ENCODE measurements around the gene ACP6. TPM values are rescaled to one million over a fixed set of nuclear protein-coding genes. Genes with fewer than 3 reads are reported as not detected.

Gene ACP6
- total RNA-seq, 2 donors from 2014 or later = 10.8 to 11.4 TPM

DNA sequence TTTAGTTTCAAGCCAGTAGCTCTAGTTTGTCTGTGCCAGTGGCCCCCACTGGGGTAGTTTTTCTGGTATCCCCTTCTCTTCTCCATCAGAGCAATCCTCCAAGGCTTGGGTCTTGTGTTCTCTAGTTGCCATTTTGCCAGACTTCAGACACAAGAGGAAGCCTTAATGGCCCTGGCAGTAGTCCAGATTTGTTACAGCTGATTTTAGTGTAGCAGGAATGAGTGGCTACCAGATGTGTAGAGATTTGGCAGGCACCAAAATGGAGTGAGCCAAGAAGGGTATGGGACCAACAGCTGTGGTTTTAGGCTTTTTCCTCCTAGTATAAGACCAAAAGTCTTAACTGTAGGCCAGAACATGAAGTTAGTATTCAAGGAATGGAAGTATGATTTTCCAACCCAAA is 56.8 kb downstream of the ACP6 start:
- H3K36me3 ChIP-seq = peaks cover 25% of the 10 kb centered on the region
- no peaks in the 10 kb centered on the region for H3K27me3 ChIP-seq (replicated peaks; ENCODE audit: insufficient read depth)
- no peak overlapping the region for H3K27ac ChIP-seq
- ATAC-seq (ENCODE audit: insufficient number of reproducible peaks, low FRiP score, low read depth) = no peak
- no peaks in the 10 kb centered on the region for H3K9me3 ChIP-seq
- no peak overlapping the region for H3K4me3 ChIP-seq
- no peak for DNase-seq (ENCODE audit: low spot score)
- TF ChIP-seq, protein P1, sequence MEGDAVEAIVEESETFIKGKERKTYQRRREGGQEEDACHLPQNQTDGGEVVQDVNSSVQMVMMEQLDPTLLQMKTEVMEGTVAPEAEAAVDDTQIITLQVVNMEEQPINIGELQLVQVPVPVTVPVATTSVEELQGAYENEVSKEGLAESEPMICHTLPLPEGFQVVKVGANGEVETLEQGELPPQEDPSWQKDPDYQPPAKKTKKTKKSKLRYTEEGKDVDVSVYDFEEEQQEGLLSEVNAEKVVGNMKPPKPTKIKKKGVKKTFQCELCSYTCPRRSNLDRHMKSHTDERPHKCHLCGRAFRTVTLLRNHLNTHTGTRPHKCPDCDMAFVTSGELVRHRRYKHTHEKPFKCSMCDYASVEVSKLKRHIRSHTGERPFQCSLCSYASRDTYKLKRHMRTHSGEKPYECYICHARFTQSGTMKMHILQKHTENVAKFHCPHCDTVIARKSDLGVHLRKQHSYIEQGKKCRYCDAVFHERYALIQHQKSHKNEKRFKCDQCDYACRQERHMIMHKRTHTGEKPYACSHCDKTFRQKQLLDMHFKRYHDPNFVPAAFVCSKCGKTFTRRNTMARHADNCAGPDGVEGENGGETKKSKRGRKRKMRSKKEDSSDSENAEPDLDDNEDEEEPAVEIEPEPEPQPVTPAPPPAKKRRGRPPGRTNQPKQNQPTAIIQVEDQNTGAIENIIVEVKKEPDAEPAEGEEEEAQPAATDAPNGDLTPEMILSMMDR (IDR thresholded peaks at IDR 0.05) = no peak
- peaks cover 3 to 24% of the 10 kb centered on the region in 2 donors for H3K4me1 ChIP-seq (ENCODE audit: control insufficient read depth in 1 of 2, low read depth in 2 of 2)

DNA sequence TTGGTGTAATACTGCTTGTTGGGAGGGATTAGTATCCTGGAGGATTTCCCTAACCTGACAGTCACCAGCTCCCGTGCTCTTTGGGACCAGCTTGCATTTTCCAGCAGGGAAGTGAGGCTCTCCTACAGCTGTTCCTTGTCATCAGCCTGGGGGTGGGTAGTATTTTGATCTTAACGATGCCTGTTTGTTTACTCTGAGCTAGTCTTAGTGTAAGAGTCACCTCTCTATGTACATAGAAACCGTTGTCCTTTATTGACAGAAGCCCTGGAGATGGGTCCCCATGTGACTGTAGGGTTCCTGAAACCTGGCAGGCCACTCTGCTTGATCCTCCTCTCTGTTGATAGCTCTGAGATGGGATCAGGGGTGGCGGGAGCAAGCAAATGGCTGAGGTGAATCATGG is 58.0 kb downstream of the ACP6 start:
- no peak overlapping the region for H3K27ac ChIP-seq
- H3K4me1 ChIP-seq (ENCODE audit: control insufficient read depth in 1 of 2, low read depth in 2 of 2) = peaks cover 3 to 24% of the 10 kb centered on the region in 2 donors
- no peak overlapping the region for H3K4me3 ChIP-seq
- DNase-seq (ENCODE audit: low spot score) (no peak), ATAC-seq (ENCODE audit: insufficient number of reproducible peaks, low FRiP score, low read depth) (no peak)
- H3K9me3 ChIP-seq = no peaks in the 10 kb centered on the region
- H3K36me3 ChIP-seq = peaks cover 22% of the 10 kb centered on the region
- H3K27me3 ChIP-seq (replicated peaks; ENCODE audit: insufficient read depth) = no peaks in the 10 kb centered on the region
- TF ChIP-seq, protein P1 (IDR thresholded peaks at IDR 0.05) = no peak

DNA sequence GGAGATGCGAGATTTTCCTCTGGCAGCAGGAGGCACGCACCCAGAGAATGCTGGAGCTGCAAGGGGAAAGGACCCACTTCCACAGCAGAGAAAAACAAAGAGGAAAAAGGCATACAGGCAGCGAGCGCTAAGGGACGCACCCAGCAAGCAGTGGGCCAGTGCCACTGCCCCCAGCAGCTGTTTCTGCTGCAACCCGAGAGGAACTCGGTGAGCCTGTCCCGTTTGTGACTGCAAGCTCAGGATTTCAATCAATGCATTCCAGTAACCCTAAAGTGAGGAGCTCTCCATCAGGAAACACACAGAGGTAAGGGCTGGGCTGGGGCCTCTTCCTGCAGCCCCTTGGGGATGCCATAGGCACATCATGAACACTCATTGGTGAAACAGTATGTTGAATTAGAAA is 58.7 kb downstream of the ACP6 start:
- no peaks in the 10 kb centered on the region for H3K27me3 ChIP-seq (replicated peaks; ENCODE audit: insufficient read depth)
- H3K4me1 ChIP-seq (ENCODE audit: control insufficient read depth in 1 of 2, low read depth in 2 of 2) = peaks cover 3 to 24% of the 10 kb centered on the region in 2 donors
- H3K9me3 ChIP-seq = no peaks in the 10 kb centered on the region
- ATAC-seq (ENCODE audit: insufficient number of reproducible peaks, low FRiP score, low read depth) (no peak), DNase-seq (ENCODE audit: low spot score) (no peak)
- H3K36me3 ChIP-seq = peaks cover 16% of the 10 kb centered on the region
- H3K27ac ChIP-seq = no peak overlapping the region
- TF ChIP-seq, protein P1 (IDR thresholded peaks at IDR 0.05) = no peak
- H3K4me3 ChIP-seq = no peak overlapping the region

DNA sequence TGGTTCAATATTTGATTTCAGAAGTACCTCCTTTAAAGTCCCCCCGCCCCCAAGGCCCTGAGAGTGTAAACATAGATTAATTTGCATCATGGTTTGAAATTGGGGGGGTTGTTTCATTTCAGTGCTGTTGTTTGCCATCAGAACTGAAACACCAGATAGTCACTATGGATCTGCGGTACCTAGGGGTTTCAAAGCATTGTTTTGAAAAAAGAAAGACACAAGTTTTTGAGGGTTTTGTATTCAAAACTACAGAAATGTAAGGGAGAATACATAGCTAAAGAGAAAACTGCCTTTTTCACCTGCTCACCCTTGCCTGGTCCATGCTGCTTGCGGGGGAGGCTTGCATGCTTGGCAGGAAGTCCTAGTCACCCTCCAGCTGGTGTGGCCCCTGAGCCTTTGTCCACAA is 59.3 kb downstream of the ACP6 start:
- DNase-seq (ENCODE audit: low spot score) = no peak
- no peaks in the 10 kb centered on the region for H3K9me3 ChIP-seq
- no peaks in the 10 kb centered on the region for H3K27me3 ChIP-seq (replicated peaks; ENCODE audit: insufficient read depth)
- ATAC-seq (ENCODE audit: insufficient number of reproducible peaks, low FRiP score, low read depth) = no peak
- H3K27ac ChIP-seq = no peak overlapping the region
- TF ChIP-seq, protein P1 (IDR thresholded peaks at IDR 0.05) = no peak
- peaks cover 15% of the 10 kb centered on the region for H3K36me3 ChIP-seq
- peaks cover 3 to 29% of the 10 kb centered on the region in 2 donors for H3K4me1 ChIP-seq (ENCODE audit: control insufficient read depth in 1 of 2, low read depth in 2 of 2)
- H3K4me3 ChIP-seq = no peak overlapping the region

DNA sequence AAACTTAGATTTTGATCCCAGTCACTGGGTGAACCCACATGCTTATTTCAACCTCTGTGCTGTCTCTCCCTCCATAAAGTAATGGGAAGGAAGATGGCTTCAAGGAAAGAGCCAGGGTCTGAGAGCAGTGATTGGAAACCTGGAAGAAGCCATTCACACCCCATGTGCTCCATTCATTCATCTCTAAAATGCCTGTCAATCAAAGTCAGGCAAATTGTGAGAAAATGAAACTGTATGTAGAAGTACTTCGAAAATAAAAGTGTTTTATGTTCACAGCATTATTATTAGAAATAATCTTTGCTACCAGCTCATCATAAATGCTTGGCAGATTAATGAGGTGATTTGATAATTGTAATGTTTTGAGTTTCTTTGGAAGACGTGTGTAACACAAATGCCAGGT is 61.0 kb downstream of the ACP6 start:
- H3K4me3 ChIP-seq = no peak overlapping the region
- no peaks in the 10 kb centered on the region for H3K27me3 ChIP-seq (replicated peaks; ENCODE audit: insufficient read depth)
- ATAC-seq (ENCODE audit: insufficient number of reproducible peaks, low FRiP score, low read depth) (no peak), DNase-seq (ENCODE audit: low spot score) (no peak)
- H3K9me3 ChIP-seq = no peaks in the 10 kb centered on the region
- peaks cover 8 to 46% of the 10 kb centered on the region in 2 donors for H3K4me1 ChIP-seq (ENCODE audit: control insufficient read depth in 1 of 2, low read depth in 2 of 2)
- TF ChIP-seq, protein P1 (IDR thresholded peaks at IDR 0.05) = no peak
- H3K27ac ChIP-seq = no peak overlapping the region
- peaks cover 7% of the 10 kb centered on the region for H3K36me3 ChIP-seq

All from thoracic aorta (tissue), 2 donors.